HG03280 (cell line): ENCODE measurements around the gene PMPCA.
"Not testable (repeated sequence)": the region's sequence is repeated elsewhere in the genome, so short reads cannot be mapped to it uniquely, and the experiment has no call there.

Experiments
- ATAC-seq: cut with Tn5 transposase; IDR thresholded peaks from one replicate; pipeline ENCODE4 v1.9.1; 2021; ENCODE audit warnings: mild to moderate bottlenecking, moderate library complexity; ENCODE audit not compliant: unreplicated experiment

PMPCA gene

GRCh38 chr9:136392538-136393449, 17.7 kb upstream of the PMPCA start:
- no peak for ATAC-seq

- no peak for ATAC-seq
Observed at GRCh38 chr9:136393531-136393930, 16.9 kb upstream of the PMPCA start.

GRCh38 chr9:136394312-136395019, 16.0 kb upstream of the PMPCA start:
- ATAC-seq, result no peak

GRCh38 chr9:136395020-136395340, 15.5 kb upstream of the PMPCA start:
- ATAC-seq, result no peak

- no peak for ATAC-seq
Observed at GRCh38 chr9:136395345-136396218, 14.9 kb upstream of the PMPCA start.

GRCh38 chr9:136396219-136396515, 14.3 kb upstream of the PMPCA start:
- no peak for ATAC-seq

GRCh38 chr9:136397643-136398042, 12.8 kb upstream of the PMPCA start:
- ATAC-seq, result no peak

- ATAC-seq, result no peak
Observed at GRCh38 chr9:136398286-136398685, 12.2 kb upstream of the PMPCA start.

- ATAC-seq, result peak; percentile 25
Observed at GRCh38 chr9:136399176-136400037, 11.1 kb upstream of the PMPCA start.

- ATAC-seq, result peak; percentile 71
Observed at GRCh38 chr9:136400038-136400834, 10.2 kb upstream of the PMPCA start, which contains the start of gene SNAPC4. Gene SNAPC4, minus strand, starts transcription at chr9:136400170. Its CDS starts 1,742 bp downstream, at chr9:136398428.

- no peak for ATAC-seq
Observed at GRCh38 chr9:136401173-136401922, 9.1 kb upstream of the PMPCA start.

- ATAC-seq, result no peak
Observed at GRCh38 chr9:136402067-136402466, 8.4 kb upstream of the PMPCA start.

GRCh38 chr9:136403538-136403914, 6.9 kb upstream of the PMPCA start:
- ATAC-seq, result no peak

GRCh38 chr9:136403915-136404800, 6.3 kb upstream of the PMPCA start:
- ATAC-seq, result no peak

- no peak for ATAC-seq
Observed at GRCh38 chr9:136404801-136405136, 5.7 kb upstream of the PMPCA start.

- no peak for ATAC-seq
Observed at GRCh38 chr9:136405481-136405880, 5.0 kb upstream of the PMPCA start.

GRCh38 chr9:136405904-136406303, 4.6 kb upstream of the PMPCA start:
- not testable (repeated sequence) for ATAC-seq

- ATAC-seq, result not testable (repeated sequence)
Observed at GRCh38 chr9:136407061-136407460, 3.4 kb upstream of the PMPCA start.
